Activated CD4-positive, alpha-beta memory T cell treated with anti-CD3 and anti-CD28 coated beads, Interleukin-2, amount 10 ng/mL, durations not matched to agents 7 days and 5 days (primary cell): ENCODE results near the gene RAD50. TPM values are rescaled to one million over a fixed set of nuclear protein-coding genes. Genes with fewer than 3 reads are reported as not detected.

Source experiments
- CTCF ChIA-PET: fragments of 350-600 bp; sonication (Branson Sonifier 250); formaldehyde crosslinking; loops from one replicate; lab custom pipeline; 2021; ENCODE audit warnings: antibody characterized with exemption, inconsistent platforms; lab: Charles Lee
- POLR2A ChIA-PET: fragments of 350-600 bp; sonication (Branson Sonifier 250); formaldehyde crosslinking; loops from one replicate; lab custom pipeline; 2021; ENCODE audit warnings: antibody characterized with exemption; lab: Charles Lee
- DNase-seq: peaks from one replicate; pipeline ENCODE4 v3.0.0-alpha.2; 2020
- H3K27ac Mint-ChIP-seq: one replicate; pipeline ENCODE4 v1.8.0; 2021; ENCODE audit warnings: mild to moderate bottlenecking, mixed read lengths
- H3K27me3 Mint-ChIP-seq: one replicate; pipeline ENCODE4 v1.8.0; 2021; ENCODE audit warnings: mixed read lengths
- H3K36me3 Mint-ChIP-seq: one replicate; pipeline ENCODE4 v1.8.0; 2021; ENCODE audit warnings: low read depth, mixed read lengths
- H3K4me1 Mint-ChIP-seq: one replicate; pipeline ENCODE4 v1.8.0; 2021; ENCODE audit warnings: mixed read lengths
- H3K4me3 Mint-ChIP-seq: one replicate; pipeline ENCODE4 v1.8.0; 2021; ENCODE audit warnings: mild to moderate bottlenecking, mixed read lengths
- H3K9me3 Mint-ChIP-seq: one replicate; pipeline ENCODE4 v1.8.0; 2021; ENCODE audit warnings: mixed read lengths
- total RNA-seq, 2 experiments: library from RNA; stranded (reverse); gene quantifications; one replicate each; pipeline ENCODE4 v1.2.3, GENCODE V29; 2021

RAD50 gene
- total RNA-seq, 2 experiments from 2014 or later: 35.6 to 38.9 TPM

- Mint-ChIP-seq H3K4me1 (peaks cover 41% of the 10 kb centered on the region), H3K27me3 (no peaks in the 10 kb centered on the region), H3K27ac (no peak overlapping the region), H3K4me3 (no peak overlapping the region), H3K9me3 (no peaks in the 10 kb centered on the region), H3K36me3 (peaks cover 10% of the 10 kb centered on the region)
- CTCF ChIA-PET: no interaction called here
- POLR2A ChIA-PET: no interaction called here
- no peak for DNase-seq
Observed at GRCh38 chr5:132677191-132677590, 120.4 kb downstream of the RAD50 start.

- H3K9me3 Mint-ChIP-seq: no peaks in the 10 kb centered on the region
Observed at GRCh38 chr5:132677682-132678400, 121.1 kb downstream of the RAD50 start.

GRCh38 chr5:132678735-132679134 lies 122.0 kb downstream of the RAD50 start:
- Mint-ChIP-seq H3K27me3 (no peaks in the 10 kb centered on the region), H3K27ac (no peak overlapping the region), H3K36me3 (peaks cover 10% of the 10 kb centered on the region), H3K9me3 (no peaks in the 10 kb centered on the region), H3K4me3 (no peak overlapping the region), H3K4me1 (peaks cover 33% of the 10 kb centered on the region)
- ChIA-PET CTCF (no interaction called here), POLR2A (interaction anchor here (1.0 to 1.6 kb wide), 2 partner anchors 9 to 12 kb away, joined by 3 to 6 read pairs; no protein-coding TSS in a partner anchor)
- DNase-seq: no peak

More at GRCh38 chr5:132677682-132678400, 121.1 kb downstream of the RAD50 start:
- CTCF ChIA-PET: no interaction called here
- no peak overlapping the region for H3K4me3 Mint-ChIP-seq
- peaks cover 39% of the 10 kb centered on the region for H3K4me1 Mint-ChIP-seq
- no peak for DNase-seq
- POLR2A ChIA-PET: interaction anchor here (1.6 kb wide), 1 partner anchor 11 kb away, joined by 6 read pairs; no protein-coding TSS in a partner anchor
- H3K27me3 Mint-ChIP-seq: no peaks in the 10 kb centered on the region
- peaks cover 10% of the 10 kb centered on the region for H3K36me3 Mint-ChIP-seq
- H3K27ac Mint-ChIP-seq: no peak overlapping the region

- Mint-ChIP-seq H3K9me3 (no peaks in the 10 kb centered on the region), H3K27ac (no peak overlapping the region), H3K36me3 (peaks cover 10% of the 10 kb centered on the region), H3K27me3 (no peaks in the 10 kb centered on the region), H3K4me3 (no peak overlapping the region), H3K4me1 (peaks cover 29% of the 10 kb centered on the region)
- DNase-seq: no peak
- POLR2A ChIA-PET: interaction anchor here (1.0 to 1.6 kb wide), 2 partner anchors 9 to 12 kb away, joined by 3 to 6 read pairs; no protein-coding TSS in a partner anchor
- CTCF ChIA-PET: no interaction called here
Observed at GRCh38 chr5:132679166-132679565, 122.4 kb downstream of the RAD50 start.

GRCh38 chr5:132679717-132680380 lies 123.1 kb downstream of the RAD50 start:
- DNase-seq: no peak
- ChIA-PET CTCF (no interaction called here), POLR2A (no interaction called here)
- no peak overlapping the region for H3K27ac Mint-ChIP-seq
- H3K9me3 Mint-ChIP-seq: no peaks in the 10 kb centered on the region
- H3K4me1 Mint-ChIP-seq: peaks cover 30% of the 10 kb centered on the region
- peaks cover 10% of the 10 kb centered on the region for H3K36me3 Mint-ChIP-seq
- no peak overlapping the region for H3K4me3 Mint-ChIP-seq
- H3K27me3 Mint-ChIP-seq: no peaks in the 10 kb centered on the region

GRCh38 chr5:132680780-132681475 lies 124.2 kb downstream of the RAD50 start:
- Mint-ChIP-seq H3K4me1 (peaks cover 28% of the 10 kb centered on the region), H3K9me3 (no peaks in the 10 kb centered on the region), H3K27me3 (peaks cover 2% of the 10 kb centered on the region), H3K4me3 (no peak overlapping the region), H3K27ac (no peak overlapping the region), H3K36me3 (peaks cover 14% of the 10 kb centered on the region)
- ChIA-PET POLR2A (no interaction called here), CTCF (no interaction called here)
- DNase-seq: no peak

GRCh38 chr5:132681476-132681831 lies 124.7 kb downstream of the RAD50 start:
- DNase-seq: no peak
- peaks cover 2% of the 10 kb centered on the region for H3K27me3 Mint-ChIP-seq
- peaks cover 27% of the 10 kb centered on the region for H3K4me1 Mint-ChIP-seq
- POLR2A ChIA-PET: no interaction called here
- H3K9me3 Mint-ChIP-seq: no peaks in the 10 kb centered on the region
- H3K27ac Mint-ChIP-seq: no peak overlapping the region
- peaks cover 14% of the 10 kb centered on the region for H3K36me3 Mint-ChIP-seq
- CTCF ChIA-PET: no interaction called here
- H3K4me3 Mint-ChIP-seq: no peak overlapping the region

- no peaks in the 10 kb centered on the region for H3K9me3 Mint-ChIP-seq
- no peak overlapping the region for H3K27ac Mint-ChIP-seq
- peaks cover 25% of the 10 kb centered on the region for H3K4me1 Mint-ChIP-seq
- peaks cover 2% of the 10 kb centered on the region for H3K27me3 Mint-ChIP-seq
- POLR2A ChIA-PET: no interaction called here
- peaks cover 16% of the 10 kb centered on the region for H3K36me3 Mint-ChIP-seq
- CTCF ChIA-PET: interaction anchor here (0.8 kb wide), 1 partner anchor 176 kb away, joined by 3 read pairs; no protein-coding TSS in a partner anchor
- DNase-seq: no peak
- no peak overlapping the region for H3K4me3 Mint-ChIP-seq
Observed at GRCh38 chr5:132681983-132682382, 125.2 kb downstream of the RAD50 start.

- ChIA-PET CTCF (no interaction called here), POLR2A (interaction anchor here (2.2 kb wide), 1 partner anchor 10 kb away, joined by 10 read pairs; no protein-coding TSS in a partner anchor)
- no peaks in the 10 kb centered on the region for H3K9me3 Mint-ChIP-seq
- no peak overlapping the region for H3K4me3 Mint-ChIP-seq
- DNase-seq: no peak
- peaks cover 20% of the 10 kb centered on the region for H3K36me3 Mint-ChIP-seq
- no peak overlapping the region for H3K27ac Mint-ChIP-seq
- peaks cover 4% of the 10 kb centered on the region for H3K27me3 Mint-ChIP-seq
- peaks cover 43% of the 10 kb centered on the region for H3K4me1 Mint-ChIP-seq
Observed at GRCh38 chr5:132684491-132684890, 127.7 kb downstream of the RAD50 start.

- H3K9me3 Mint-ChIP-seq: no peaks in the 10 kb centered on the region
- no peak for DNase-seq
- H3K4me3 Mint-ChIP-seq: no peak overlapping the region
- H3K4me1 Mint-ChIP-seq: peaks cover 46% of the 10 kb centered on the region
- ChIA-PET CTCF (no interaction called here), POLR2A (interaction anchor here (2.2 kb wide), 1 partner anchor 10 kb away, joined by 10 read pairs; no protein-coding TSS in a partner anchor)
- peaks cover 4% of the 10 kb centered on the region for H3K27me3 Mint-ChIP-seq
- peaks cover 16% of the 10 kb centered on the region for H3K36me3 Mint-ChIP-seq
- peak overlapping the region; percentile 34 for H3K27ac Mint-ChIP-seq
Observed at GRCh38 chr5:132684922-132685720, 128.3 kb downstream of the RAD50 start.

- Mint-ChIP-seq H3K4me1 (peaks cover 46% of the 10 kb centered on the region), H3K27me3 (peaks cover 4% of the 10 kb centered on the region), H3K36me3 (peaks cover 10% of the 10 kb centered on the region), H3K9me3 (no peaks in the 10 kb centered on the region), H3K27ac (no peak overlapping the region), H3K4me3 (no peak overlapping the region)
- DNase-seq: no peak
- POLR2A ChIA-PET: interaction anchor here (0.7 to 1.8 kb wide), 3 partner anchors 12 to 61 kb away, joined by 3 to 5 read pairs (median 3); no protein-coding TSS in a partner anchor
- CTCF ChIA-PET: interaction anchor here (0.6 kb wide), 1 partner anchor 300 kb away, joined by 4 read pairs; no protein-coding TSS in a partner anchor
Observed at GRCh38 chr5:132686193-132686592, 129.4 kb downstream of the RAD50 start.

- Mint-ChIP-seq H3K27ac (peak overlapping the region; percentile 83), H3K36me3 (peaks cover 13% of the 10 kb centered on the region), H3K4me3 (no peak overlapping the region), H3K9me3 (no peaks in the 10 kb centered on the region), H3K4me1 (peaks cover 55% of the 10 kb centered on the region), H3K27me3 (peaks cover 4% of the 10 kb centered on the region)
- POLR2A ChIA-PET: interaction anchor here (1.0 to 2.6 kb wide), 9 partner anchors 9 to 190 kb away, joined by 3 to 16 read pairs (median 3); partner anchors contain the start of genes CCNI2, IL13 and IL4
- DNase-seq: peak; percentile 63
- CTCF ChIA-PET: interaction anchor here (1.4 kb wide), 1 partner anchor 59 kb away, joined by 3 read pairs; the partner anchor contains the start of gene CCNI2
Observed at GRCh38 chr5:132687995-132688394, 131.2 kb downstream of the RAD50 start.
